Putamen (tissue), 1 donor: ENCODE data around the gene TBC1D10A.

ENCODE experiments used
- DNase-seq: peaks from one replicate; pipeline ENCODE4 v3.0.0-alpha.2; 2016; ENCODE audit warnings: low spot score

Gene TBC1D10A

GRCh38 chr22:30245985-30246813 lies 80.5 kb downstream of the TBC1D10A start, which contains the start of gene LIF:
LIF (minus strand) TSS chr22:30246759; CDS start chr22:30246695, 64 bp downstream.
- no peak for DNase-seq

DNA sequence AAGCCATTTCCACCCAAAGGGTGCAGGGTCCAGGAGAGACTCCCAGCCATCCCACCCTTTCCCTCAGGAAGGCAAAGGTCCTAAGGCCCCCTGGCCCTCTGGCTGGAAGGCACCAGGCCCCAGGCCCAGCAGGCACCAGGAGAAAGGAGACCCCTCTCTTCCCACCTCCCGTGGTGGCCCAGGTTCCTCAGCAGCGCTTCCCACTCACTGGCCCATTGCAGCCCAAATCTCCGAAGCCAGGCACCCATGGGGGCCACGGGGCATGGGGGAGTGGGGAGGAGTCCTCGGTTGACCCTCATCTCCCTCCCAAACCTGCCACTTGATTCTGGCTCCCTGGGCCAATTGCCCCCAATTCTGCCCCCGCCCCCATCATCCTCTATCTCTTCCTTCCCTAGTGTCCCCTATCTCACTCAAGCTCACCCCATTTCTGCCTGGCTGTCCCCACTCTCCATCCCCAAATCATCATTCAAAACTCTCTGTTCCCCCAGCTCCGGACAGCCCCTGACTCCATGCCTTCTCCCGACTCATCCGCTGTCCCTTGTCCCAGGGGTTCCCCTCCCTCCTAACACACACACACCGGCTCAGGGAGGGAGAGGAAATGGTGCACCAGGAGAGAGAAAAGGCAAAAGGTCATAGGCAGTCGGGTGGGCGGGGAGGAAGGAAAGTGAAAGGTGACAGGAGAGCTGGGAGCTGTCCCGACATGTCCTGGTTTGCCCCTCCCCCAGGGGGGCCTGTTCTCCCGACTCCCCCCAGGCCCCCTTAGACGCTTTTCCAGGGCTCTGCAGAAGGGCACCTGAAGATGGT lies 81.4 kb downstream of the TBC1D10A start:
- no peak for DNase-seq

DNA sequence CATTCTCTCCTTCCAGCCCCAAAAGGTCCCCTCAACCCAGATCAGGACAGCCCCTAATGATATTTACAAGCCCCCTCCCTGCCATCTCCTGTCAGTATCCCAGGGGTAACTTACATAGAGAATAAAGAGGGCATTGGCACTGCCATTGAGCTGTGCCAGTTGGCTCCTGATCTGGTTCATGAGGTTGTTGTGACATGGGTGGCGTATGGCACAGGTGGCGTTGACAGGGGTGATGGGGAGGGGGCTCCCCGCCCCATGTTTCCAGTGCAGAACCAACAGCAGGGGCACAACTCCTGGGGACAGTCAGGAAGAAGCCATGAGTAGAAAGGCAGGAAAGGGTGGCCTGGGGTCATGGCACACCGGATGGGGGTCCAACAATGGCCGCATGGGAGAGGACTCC lies 82.1 kb downstream of the TBC1D10A start:
- no peak for DNase-seq

- no peak for DNase-seq
Observed at GRCh38 chr22:30244066-30244465, 82.7 kb downstream of the TBC1D10A start.

DNA sequence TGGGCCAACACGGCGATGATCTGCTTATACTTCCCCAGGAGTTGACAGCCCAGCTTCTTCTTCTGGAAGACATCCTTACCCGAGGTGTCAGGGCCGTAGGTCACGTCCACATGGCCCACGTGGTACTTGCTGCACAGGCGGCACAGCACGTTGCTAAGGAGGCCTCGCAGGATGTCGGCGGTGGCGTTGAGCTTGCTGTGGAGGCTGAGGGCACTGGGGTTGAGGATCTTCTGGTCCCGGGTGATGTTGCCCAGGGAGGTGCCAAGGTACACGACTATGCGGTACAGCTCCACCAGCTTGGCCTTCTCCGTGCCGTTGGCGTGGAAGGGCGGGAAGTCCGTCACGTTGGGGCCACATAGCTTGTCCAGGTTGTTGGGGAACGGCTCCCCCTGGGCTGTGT lies 83.1 kb downstream of the TBC1D10A start:
- no peak for DNase-seq
